Measurements from ENCODE around the gene SCNN1A.
"Not testable (repeated sequence)": the region's sequence is repeated elsewhere in the genome, so short reads cannot be mapped to it uniquely, and the experiment has no call there.

Gene SCNN1A

DNA sequence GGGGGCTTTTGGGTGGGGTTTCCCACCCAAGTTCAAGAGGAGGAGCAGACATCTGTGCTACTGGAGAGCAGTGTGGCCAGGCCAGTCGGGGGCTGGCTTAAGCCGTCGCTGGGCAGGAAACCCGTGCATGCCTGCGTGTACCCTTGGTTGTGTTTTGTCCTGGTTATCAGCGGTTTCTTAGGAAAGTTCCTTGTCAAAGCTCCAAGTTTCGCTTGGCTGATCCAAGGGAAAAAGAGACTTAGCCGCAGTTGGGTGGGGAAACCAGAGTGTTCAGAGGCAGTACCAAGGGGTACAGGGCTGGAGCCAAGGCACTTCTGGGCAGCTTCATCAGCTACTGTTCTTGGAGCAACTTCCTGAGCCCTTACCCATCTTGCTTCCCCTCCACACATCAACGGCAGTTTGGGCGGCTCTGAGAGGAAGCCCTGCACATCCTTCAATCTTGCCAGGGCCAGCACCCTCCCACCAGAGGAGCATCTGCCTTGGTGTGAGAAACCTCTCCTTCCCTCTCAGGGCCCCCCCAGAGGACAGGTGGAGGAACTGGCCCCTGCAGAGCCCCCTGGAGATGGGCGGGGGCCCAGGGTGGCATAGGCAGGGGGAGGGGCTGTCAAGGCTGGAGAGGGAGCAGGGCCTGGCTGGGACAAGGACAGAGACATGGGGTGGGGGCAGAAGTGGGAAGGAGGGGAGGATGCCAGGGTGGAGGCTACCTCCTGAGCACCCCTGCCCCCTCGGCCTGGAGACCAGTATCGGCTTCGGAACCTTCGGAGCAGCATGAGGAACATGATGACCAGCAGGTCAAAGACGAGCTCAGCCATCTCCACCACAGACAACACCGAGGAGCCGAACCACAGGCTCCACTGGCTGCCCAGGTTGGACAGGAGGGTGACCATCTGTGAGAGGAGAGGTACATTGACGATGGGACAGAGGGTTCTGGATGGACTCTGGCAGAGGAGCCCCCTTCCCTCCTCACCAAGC is 27.7 kb downstream of the SCNN1A start:
- no peak for DNase-seq (ENCODE audit: low spot score)

DNA sequence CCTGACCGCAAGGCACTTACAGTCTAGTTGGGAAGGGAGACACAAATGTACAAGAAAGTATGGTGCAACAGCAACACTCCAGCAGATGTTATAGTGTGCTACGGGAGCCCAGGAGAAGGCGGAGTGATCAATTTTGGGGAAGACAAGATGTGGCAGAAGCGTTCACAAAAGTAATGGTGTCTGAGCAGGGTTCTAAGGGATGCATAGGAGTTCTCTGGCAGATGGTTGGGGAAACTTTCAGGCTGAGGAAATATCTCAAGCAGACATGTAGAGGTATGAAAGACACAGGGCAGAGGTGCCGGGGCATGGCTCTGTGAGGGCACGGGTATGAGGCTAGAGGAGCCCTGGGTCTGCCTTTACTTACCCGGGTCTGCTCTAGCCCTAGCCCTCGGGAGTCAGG is 28.4 kb downstream of the SCNN1A start:
- no peak for DNase-seq (ENCODE audit: low spot score)

DNA sequence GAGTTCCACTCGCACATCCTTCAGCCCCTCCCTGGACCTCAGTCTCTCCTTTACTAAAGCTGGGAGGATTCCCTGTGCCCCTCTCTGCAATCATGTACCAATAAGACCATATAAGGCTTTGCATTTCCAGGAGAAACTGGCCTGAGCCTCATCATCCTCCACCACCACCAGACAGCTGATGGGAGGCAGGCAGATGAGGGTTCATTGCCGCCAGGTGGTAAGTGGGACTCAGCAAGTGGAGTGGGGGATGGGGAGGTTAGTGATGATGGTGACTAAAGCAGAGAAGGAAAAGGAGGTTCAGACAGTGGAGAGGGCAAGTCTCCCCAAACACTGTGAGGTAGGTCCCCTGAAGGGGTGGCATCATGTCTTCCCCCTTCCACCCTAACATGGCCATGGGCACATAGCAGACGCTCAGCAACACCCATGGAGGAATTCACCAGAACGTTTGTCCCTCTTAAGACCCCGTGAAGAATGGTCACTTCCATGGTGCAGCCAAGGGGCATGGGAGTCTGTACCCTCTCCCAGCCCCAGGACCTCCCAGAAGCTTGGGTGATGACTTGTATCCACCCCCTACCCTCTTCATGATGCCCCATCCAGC is 29.0 kb downstream of the SCNN1A start:
- DNase-seq (ENCODE audit: low spot score): no peak

DNA sequence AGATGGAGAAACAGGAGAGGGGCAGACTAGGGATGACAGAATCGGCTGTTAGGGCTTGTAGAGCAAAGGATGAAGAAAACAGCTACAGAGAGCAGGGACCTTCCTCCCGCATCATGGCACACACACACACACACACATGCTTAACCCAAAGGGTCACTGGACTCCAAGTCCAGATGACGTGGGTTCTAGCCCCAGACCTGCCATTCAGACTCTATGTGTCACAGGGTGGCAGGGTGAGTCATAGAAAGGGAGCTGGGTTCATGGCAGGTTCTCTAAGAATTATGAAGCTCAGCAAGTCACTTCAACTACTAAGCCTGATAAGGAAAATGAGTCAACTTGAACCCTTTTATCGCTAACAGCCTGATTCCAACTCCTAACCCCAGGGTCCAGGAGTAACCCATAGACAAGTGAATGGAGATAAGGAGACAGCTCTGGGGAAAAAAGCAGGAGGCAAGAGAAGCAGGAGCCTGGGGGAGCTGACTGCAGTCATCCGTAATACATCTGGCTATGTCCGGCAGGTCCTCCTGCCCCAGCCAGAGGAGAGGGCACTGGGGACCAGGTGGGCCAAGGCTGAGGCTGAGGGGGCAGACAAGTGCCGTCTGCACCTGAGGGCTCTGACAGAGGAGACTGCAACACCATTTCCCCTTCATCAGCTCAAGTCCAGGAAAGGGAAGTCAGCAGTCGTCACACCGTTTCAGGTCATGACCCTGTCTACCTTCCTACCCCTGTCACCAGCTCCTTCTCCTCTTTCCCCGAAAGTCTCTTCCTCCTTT is 29.9 kb downstream of the SCNN1A start:
- DNase-seq (ENCODE audit: low spot score): no peak

DNA sequence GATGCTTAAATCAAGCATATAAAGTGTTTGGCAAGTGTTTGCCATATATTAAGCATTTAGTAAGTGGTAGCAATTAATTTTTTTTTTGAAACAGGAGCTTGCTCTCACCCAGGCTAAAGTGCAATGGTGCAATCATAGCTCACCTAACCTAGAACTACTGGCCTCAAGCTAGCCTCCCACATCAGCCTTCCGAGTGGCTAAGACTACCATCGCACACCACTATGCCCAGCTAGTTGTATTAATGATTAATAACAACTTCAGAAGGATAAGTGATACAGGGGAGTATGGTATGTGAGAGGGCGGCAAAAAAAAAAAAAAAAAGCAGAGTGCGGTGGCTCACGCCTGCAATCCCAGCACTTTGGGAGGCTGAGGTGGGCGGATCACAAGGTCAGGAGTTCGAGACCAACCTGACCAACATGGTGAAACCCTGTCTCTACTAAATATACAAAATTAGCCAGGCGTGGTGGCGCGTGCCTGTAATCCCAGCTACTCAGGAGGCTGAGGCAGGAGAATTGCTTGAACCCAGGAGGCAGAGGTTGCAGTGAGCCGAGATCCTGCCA is 31.2 kb downstream of the SCNN1A start:
- DNase-seq (ENCODE audit: low spot score): not testable (repeated sequence)

DNA sequence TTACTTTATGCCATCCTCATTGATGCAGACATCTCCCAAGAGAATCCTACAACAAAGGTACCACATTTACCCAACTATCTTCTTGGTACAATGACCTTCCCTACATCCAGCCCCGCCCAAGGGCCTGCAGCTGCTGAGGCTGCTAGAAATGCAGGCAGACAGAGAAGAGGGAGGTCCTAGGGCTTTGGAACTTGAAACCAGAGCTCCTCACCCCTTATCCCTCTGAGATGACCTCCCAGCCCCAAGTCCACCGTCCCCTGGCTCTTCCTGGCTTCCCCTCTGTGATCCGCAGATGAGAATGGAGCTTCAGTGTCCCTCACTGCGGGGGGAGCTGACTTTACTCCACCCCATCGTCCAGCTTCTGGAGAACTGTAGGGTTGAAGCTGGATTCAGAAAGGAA is 31.8 kb downstream of the SCNN1A start:
- DNase-seq (ENCODE audit: low spot score): no peak

DNA sequence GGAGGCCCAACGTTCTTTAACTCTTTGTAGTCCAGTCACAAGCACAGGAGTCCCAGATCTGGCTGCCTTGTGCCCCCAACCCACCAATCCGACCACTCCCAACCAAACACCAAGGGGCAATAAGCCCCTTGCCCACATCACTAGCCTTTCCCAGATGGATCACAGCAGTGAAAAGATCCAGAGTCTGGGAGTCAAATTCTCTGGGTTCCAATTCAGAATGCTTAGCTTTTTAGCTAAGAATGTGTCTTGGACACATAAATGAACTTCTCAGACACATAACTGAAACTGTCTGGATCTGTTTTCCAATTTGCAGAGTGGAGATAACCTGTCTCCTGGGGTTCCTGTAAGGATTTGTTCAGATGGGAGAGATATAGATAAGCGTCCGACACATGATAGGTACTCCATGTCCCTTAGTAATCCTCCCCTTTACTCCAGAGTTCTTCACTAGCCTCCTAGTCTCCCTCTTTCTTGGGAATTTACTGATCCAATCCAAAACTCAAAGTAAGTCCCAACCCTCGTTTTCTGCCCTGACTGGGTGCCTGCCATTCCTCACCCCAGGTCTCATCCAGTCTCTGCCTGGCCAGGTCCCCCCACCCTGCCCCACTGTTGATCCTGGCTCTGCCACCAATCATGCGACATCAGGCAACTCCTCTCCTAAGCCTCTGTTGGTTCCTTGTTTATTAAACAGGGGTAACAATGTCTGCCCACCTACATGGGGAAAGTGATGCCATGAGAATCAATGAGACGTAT is 33.0 kb downstream of the SCNN1A start:
- DNase-seq (ENCODE audit: low spot score): no peak

DNA sequence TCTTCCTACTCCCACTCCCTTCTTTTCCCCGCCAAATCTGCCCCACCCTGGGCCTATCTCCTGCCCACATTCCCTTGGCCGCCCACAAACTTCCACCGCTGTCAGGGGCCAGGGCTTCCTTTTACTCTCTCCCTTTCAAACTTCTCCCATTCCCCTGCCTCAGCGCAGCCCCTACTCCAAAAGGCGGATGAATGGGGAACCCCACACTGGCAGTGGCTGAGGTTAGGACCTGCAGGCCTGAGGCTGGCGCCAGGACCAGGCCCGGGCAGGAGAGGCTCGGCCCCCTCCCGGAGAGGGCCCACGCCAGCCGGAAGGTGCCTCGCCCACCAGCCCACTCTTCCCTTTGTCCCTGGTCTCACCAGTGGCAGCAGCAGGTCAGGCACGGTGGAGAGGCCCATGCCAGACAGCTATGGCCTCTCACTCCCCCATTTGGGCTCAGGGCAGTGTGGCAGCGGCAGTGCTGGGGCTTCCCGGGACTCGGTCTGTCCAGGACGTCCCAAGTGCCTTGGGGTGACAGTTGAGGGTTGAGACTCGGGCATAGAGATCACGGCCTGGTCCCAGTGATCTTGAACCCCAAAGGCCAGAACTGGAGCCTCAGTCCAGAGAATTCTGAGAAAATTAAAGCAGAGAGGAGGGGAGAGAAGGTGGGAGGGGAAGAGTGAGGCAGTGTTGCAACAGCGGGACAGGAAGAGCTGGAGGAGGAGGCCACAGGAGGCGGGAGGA is 33.8 kb downstream of the SCNN1A start, which contains the start of gene TNFRSF1A:
Gene TNFRSF1A, minus strand, starts transcription at position 660 of the 723 bp plus-strand sequence. Its CDS starts 262 bp downstream, at position 398.
- peak; percentile 54 for DNase-seq (ENCODE audit: low spot score)

DNA sequence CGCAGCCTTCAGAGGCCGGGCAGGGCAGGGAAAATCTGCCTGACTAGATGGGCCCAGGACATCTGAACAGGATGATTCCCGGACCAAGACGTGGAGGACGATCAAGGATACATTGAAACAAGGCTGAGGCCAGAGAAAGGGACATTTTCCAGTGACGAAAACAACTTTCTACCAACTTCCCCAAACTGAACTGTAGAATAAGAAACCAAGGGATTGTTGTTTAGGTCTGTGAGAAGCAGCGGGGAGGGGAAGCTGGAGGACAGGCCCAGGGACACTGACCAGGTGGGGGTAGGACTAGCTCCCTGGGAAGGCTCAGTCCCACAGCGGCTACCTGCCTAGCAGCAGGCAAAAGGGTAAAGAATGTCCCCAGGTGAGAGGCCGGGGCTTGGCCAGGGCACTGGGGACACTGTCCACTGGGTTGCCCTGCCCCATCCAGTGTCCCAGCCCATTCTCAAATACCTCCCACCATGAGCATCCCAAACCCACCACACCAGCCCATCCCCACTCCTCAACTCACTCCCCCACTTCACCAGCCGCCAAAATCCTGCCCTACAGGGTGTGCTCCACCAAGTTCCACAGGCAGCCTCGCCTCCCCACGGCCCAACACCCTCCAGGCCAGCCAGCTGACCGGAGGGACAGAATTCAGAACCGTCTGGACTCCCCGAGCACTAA is 34.5 kb downstream of the SCNN1A start:
- DNase-seq (ENCODE audit: low spot score): no peak

DNA sequence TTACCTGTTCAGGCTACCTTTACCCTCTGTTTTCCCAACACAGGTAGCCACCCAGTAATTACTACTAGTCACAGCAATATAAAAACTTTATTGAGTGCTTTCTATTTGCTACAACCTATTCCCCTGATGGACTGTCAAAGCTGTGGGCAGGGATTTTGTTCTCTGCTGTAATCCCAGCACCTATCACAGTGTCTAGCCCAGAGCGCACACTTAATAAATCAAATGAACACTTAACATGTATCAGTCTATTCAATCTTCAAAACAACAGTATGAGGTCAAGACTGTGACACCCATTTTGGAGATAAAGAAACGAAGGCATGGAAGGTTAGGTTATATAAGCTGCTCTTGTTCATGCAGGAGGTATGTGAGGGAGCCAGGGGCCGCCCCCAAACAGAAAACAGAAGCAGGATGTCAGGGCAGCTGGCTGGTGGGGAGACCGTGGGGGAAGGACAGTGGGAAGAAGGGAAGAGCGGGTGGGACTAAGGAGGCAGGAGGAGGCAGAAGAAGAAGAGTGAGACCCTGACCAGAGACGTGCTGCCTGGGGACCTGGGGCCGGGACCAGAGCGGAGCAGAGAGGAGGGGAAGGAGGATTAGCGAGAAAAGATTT is 35.2 kb downstream of the SCNN1A start:
- no peak for DNase-seq (ENCODE audit: low spot score)

DNA sequence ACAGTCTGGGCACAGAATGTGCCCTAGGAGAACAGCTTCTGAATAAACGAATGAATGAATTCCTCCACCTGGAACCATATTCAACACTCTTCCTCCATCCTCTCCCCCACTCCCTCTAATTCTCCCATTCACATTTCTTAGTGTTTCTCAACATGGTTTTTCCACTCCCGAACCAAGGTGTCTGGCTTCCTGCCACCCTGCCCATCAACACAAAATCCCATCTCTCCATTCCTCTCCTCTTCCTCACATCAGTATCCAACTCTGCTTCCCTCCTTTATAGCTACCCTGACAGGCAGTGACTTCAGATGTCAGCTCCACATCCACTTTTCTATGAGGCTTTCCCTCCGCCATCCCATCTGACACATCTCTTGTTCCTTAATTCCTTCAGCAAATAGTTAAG is 36.4 kb downstream of the SCNN1A start:
- DNase-seq (ENCODE audit: low spot score): no peak

DNA sequence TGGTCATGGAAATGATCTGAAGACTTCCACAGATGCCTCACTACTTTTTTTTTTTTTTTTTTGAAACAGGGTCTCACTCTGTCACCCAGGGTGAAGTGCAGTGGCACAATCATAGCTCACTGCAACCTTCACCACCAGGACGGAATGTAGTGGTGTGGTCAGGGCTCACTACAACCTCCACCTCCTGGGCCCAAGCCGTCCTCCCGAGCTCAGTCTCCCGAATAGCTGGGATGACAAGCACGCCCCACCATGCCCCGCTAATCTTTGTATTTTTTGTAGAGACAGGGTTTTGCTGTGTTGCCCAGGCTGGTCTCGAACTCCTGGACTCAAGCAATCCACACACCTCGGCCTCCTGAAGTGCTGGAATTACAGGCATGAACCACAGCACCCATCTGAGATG is 36.8 kb downstream of the SCNN1A start:
- DNase-seq (ENCODE audit: low spot score): not testable (repeated sequence)

DNA sequence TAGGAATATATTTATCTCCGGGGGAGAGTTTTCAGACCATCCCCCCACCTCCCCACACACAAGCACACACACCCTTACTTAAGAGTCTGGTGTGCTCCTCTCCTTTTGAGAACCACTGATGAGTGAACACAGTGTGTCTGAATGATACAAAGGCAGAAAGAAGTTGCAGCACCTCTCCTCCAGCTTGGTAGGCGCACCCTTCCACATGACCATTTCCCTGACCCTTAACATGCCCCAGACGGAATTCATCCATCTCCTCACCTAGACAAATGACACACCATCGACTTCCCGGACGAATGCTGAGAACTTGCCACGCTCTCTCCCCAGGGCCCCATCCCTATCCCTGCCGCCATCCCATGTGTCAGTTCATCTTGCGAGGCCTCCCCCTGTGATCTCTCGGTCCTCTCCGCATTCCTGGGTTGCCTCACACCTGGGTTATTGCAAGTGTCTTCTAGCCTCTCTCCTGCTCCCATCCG is 37.4 kb downstream of the SCNN1A start:
- no peak for DNase-seq (ENCODE audit: low spot score)

DNA sequence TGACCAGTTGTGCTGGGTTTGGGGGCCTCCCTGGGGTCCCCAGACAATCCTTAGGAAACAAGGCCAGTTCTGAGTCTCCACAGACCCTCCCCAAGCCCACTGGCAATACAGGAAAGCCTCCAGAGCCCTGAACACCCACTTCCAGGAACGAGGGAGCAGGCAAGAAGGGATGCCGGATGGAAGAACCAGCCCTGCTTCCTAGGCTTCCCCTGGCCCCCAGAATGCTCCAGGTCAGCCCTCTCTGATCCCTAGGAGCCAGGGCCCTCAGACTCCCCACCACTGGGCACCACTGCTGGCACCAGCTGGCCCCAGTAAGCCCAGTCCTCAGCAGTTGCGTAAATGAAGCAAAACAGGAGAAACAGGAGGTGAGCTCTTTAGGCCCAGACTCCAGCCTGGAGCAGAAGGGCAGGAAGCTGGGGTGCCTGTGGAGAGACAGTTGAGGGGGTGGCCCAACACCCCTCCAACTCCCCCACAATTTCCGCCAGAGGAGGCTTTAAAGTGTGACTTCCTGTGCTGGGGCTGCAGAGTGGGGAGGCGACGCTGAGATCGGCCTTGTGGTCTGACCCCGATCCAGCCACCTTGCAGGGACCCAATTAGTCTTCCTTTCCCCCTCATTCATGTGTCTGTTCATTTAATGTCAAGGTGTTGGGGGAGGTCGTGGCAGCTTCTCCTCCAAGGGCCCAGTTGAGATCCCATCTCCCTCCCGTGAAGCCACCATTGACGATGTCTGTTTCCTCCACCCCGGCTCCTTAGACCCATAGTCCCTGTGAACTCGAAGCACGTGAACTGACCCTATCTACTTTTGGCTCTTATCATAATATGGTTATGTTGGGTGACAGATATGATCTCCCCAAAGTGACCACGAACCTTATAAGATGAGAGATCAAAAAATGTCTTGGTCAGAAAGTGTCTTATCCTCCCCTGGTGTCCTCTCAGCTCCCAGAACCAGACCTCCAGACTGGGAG is 38.2 kb downstream of the SCNN1A start:
- no peak for DNase-seq (ENCODE audit: low spot score)

DNA sequence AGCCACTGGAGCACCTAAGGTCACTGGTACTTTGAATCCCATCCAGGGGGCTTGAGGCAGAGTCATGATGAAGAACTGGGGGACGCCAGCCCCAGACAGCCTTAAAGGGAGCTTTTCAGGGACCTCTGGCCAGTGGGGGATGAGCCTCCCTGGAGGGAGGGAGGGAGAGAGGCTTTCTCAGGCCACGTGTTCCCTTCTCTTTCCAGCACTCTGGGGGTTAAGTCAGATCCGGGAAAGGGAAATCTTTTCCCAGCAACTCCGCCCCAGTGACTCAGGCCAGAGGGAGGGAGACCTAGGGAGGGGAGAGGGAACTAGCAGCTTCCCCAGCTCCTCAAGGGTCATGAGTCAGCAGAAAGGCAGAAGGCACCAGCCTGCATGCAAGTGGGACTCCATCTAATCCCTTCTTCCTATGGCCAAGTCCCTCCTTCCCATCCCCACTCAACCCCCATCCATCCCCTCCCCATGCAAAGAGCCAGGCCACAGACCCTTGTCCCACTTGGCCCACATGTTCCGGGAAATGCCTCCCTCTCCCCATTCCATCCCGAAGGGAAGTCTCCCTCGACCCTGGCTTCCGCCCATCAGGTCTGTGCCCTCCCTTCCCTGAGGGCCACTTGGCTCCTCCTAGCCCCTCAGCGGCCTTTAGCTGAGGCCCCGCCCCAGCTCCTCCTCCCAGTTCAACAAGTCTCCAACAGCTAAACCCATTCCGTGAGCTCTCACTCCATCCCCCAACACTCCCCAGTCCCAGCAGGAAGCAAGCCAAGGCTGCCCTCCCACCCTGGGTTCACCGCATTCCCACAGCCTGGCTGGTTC is 39.1 kb downstream of the SCNN1A start:
- peak; percentile 72 for DNase-seq (ENCODE audit: low spot score)

DNA sequence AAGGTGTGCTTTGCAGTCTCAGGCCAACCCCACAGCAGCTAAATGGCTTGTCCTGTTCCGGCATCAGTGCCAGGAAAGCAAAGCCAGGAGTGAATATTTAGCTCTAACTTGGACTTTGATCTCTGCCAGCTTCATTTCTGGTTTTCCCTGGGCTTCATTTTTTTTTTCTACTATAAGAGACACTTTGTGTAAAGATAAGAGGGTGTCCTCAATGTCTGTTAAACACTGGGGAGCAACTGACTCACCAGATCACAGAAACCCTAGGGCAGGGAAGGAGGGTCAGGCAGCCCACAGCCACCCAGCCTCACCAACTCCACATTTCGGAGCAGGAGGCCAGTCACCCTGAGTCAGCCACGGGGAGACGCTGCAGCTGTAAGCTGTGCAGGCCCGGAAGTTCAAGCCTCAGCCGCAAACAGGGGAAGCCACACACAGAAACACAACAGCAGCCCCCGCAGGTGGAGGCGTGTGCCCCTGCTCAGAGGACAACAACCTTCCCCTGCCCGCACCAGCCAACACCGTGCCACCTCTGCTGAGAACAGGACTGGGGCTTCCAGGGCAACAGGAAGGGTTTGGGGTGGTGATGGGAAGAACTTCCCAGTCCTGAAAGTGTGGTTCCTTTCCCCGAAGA is 39.8 kb downstream of the SCNN1A start:
- DNase-seq (ENCODE audit: low spot score): no peak

DNA sequence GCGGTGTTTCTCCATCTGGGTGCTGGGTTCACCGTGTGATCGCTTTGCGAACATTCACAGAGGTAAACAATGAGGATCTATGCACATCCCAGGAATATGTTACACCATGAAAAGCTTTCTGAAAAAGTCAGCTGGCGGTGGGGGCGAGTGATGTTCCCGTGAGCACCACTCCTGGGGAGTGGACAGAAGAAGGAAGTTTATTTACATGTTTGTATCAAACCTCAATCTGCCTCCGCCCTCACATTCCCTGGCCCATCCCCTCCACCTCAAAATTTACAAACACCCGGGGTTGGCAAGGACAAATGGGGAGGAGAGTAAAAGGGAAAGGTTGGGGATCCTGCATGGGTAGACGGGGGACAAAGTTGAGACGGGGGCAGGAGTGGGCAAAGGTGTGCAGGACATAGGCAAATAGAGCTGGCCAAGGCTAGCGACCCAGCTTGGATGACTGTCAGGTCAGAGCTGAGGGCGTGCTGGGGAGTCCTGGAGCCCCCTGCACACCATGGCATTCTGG is 40.4 kb downstream of the SCNN1A start:
- DNase-seq (ENCODE audit: low spot score): no peak
